Effector memory CD4-positive, alpha-beta T cell (primary cell): Measurements from ENCODE around the gene USP17L19.
"Not testable (repeated sequence)": the region's sequence is repeated elsewhere in the genome, so short reads cannot be mapped to it uniquely, and the experiment has no call there.

Experiments used
- DNase-seq, 3 donors: peaks; one replicate each; pipeline ENCODE4 v3.0.0-alpha.2; 2020
- H3K27ac ChIP-seq: 2 replicates; pipeline ENCODE4 v1.7.0; 2013; ENCODE audit warnings: mild to moderate bottlenecking, low read length, moderate library complexity; ENCODE audit not compliant: insufficient read depth, poor library complexity, severe bottlenecking
- H3K27me3 ChIP-seq: replicated peaks from 2 replicates; pipeline ENCODE4 v1.7.0; 2013; ENCODE audit warnings: mild to moderate bottlenecking, low read length; ENCODE audit not compliant: insufficient read depth, control insufficient read depth, poor library complexity, severe bottlenecking
- H3K36me3 ChIP-seq: 2 replicates; pipeline ENCODE4 v1.7.0; 2013; ENCODE audit warnings: mild to moderate bottlenecking, low read length, moderate library complexity; ENCODE audit not compliant: control insufficient read depth, insufficient read depth
- H3K4me1 ChIP-seq: 2 replicates; pipeline ENCODE4 v1.7.0; 2013; ENCODE audit warnings: low read length, mild to moderate bottlenecking; ENCODE audit not compliant: control insufficient read depth, insufficient read depth, poor library complexity, severe bottlenecking
- H3K4me3 ChIP-seq: 2 replicates; pipeline ENCODE4 v1.7.0; 2013; ENCODE audit warnings: low read length, low read depth, mild to moderate bottlenecking; ENCODE audit not compliant: insufficient read depth, poor library complexity, severe bottlenecking
- H3K9me3 ChIP-seq: 2 replicates; pipeline ENCODE4 v1.7.0; 2013; ENCODE audit warnings: mild to moderate bottlenecking, low read length, moderate library complexity; ENCODE audit not compliant: control insufficient read depth
- total RNA-seq, 3 donors: gene quantifications; one replicate each; lab custom pipeline; 2026; lab: John Stamatoyannopoulos, UW

The USP17L19 gene
- 0 reads per million in 3 donors for total RNA-seq

GRCh38 chr4:9253078-9253477 lies at the start of gene USP17L19:
USP17L19 (plus strand) TSS chr4:9253378; CDS start chr4:9253378, 0 bp downstream.
- DNase-seq, H3K9me3 ChIP-seq, H3K27me3 ChIP-seq, H3K4me1 ChIP-seq, H3K4me3 ChIP-seq, H3K27ac ChIP-seq, H3K36me3 ChIP-seq: not testable (repeated sequence)

GRCh38 chr4:9210357-9210756 lies 42.8 kb upstream of the USP17L19 start, which contains the start of gene USP17L10:
USP17L10 (plus strand) TSS chr4:9210657; CDS start chr4:9210657, 0 bp downstream.
- H3K9me3 ChIP-seq, H3K4me1 ChIP-seq, H3K4me3 ChIP-seq, H3K27me3 ChIP-seq, DNase-seq, H3K36me3 ChIP-seq, H3K27ac ChIP-seq: not testable (repeated sequence)

- not testable (repeated sequence) for H3K27me3 ChIP-seq, H3K4me3 ChIP-seq, H3K9me3 ChIP-seq, H3K4me1 ChIP-seq, DNase-seq, H3K27ac ChIP-seq, H3K36me3 ChIP-seq
These were observed 38.5 kb upstream of the USP17L19 start for GRCh38 chr4:9214701-9215100.

GRCh38 chr4:9215105-9215504 lies 38.1 kb upstream of the USP17L19 start, which contains the start of gene USP17L11:
USP17L11 (plus strand) TSS chr4:9215405; CDS start chr4:9215405, 0 bp downstream.
- not testable (repeated sequence) for H3K4me1 ChIP-seq, H3K27me3 ChIP-seq, H3K27ac ChIP-seq, H3K36me3 ChIP-seq, DNase-seq, H3K4me3 ChIP-seq, H3K9me3 ChIP-seq

- not testable (repeated sequence) for H3K27me3 ChIP-seq, H3K9me3 ChIP-seq, H3K27ac ChIP-seq, H3K4me3 ChIP-seq, H3K4me1 ChIP-seq, H3K36me3 ChIP-seq, DNase-seq
These were observed 33.3 kb upstream of the USP17L19 start, which contains the start of gene USP17L12 for GRCh38 chr4:9219852-9220251. USP17L12 (plus strand) TSS chr4:9220152; CDS start chr4:9220152, 0 bp downstream.

- not testable (repeated sequence) for H3K4me1 ChIP-seq, H3K4me3 ChIP-seq, DNase-seq
These were observed 28.6 kb upstream of the USP17L19 start, which contains the start of gene USP17L13 for GRCh38 chr4:9224596-9224995. USP17L13 (plus strand) TSS chr4:9224896; CDS start chr4:9224896, 0 bp downstream.

GRCh38 chr4:9230249-9230648 lies 22.9 kb upstream of the USP17L19 start:
- not testable (repeated sequence) for DNase-seq, H3K36me3 ChIP-seq, H3K9me3 ChIP-seq, H3K4me3 ChIP-seq, H3K27ac ChIP-seq, H3K4me1 ChIP-seq, H3K27me3 ChIP-seq

More at GRCh38 chr4:9224596-9224995, 28.6 kb upstream of the USP17L19 start, which contains the start of gene USP17L13:
- not testable (repeated sequence) for H3K36me3 ChIP-seq, H3K9me3 ChIP-seq, H3K27ac ChIP-seq, H3K27me3 ChIP-seq

- H3K36me3 ChIP-seq, H3K4me3 ChIP-seq, DNase-seq, H3K4me1 ChIP-seq, H3K27me3 ChIP-seq, H3K9me3 ChIP-seq, H3K27ac ChIP-seq: not testable (repeated sequence)
These were observed 19.1 kb upstream of the USP17L19 start, which contains the start of gene USP17L15 for GRCh38 chr4:9234085-9234484. USP17L15 (plus strand) TSS chr4:9234385; CDS start chr4:9234385, 0 bp downstream.

- not testable (repeated sequence) for H3K4me1 ChIP-seq
These were observed 14.7 kb upstream of the USP17L19 start for GRCh38 chr4:9238461-9238860.

GRCh38 chr4:9243579-9243978 lies 9.6 kb upstream of the USP17L19 start, which contains the start of gene USP17L17:
USP17L17 (plus strand) TSS chr4:9243879; CDS start chr4:9243879, 0 bp downstream.
- H3K27ac ChIP-seq, H3K36me3 ChIP-seq, H3K4me3 ChIP-seq, H3K4me1 ChIP-seq, H3K27me3 ChIP-seq, DNase-seq, H3K9me3 ChIP-seq: not testable (repeated sequence)

More at GRCh38 chr4:9238461-9238860, 14.7 kb upstream of the USP17L19 start:
- DNase-seq, H3K4me3 ChIP-seq, H3K36me3 ChIP-seq, H3K27ac ChIP-seq, H3K9me3 ChIP-seq, H3K27me3 ChIP-seq: not testable (repeated sequence)
